GM11168 (cell line): ENCODE measurements around the gene VWA2.
"Not testable (repeated sequence)": the region's sequence is repeated elsewhere in the genome, so short reads cannot be mapped to it uniquely, and the experiment has no call there.

Source experiments
- in situ Hi-C: fragments of 300-500 bp; cut with MboI; formaldehyde crosslinking; loops from one replicate; pipeline ENCODE4 v1.12.0; 2022; ENCODE audit warnings: low sequenced_read_pairs; ENCODE audit not compliant: unreplicated experiment

VWA2 gene

GRCh38 chr10:114311496-114312209, 72.6 kb downstream of the VWA2 start:
- in situ Hi-C loops, result no loop called here

GRCh38 chr10:114313139-114313538, 74.1 kb downstream of the VWA2 start:
- in situ Hi-C loops, result no loop called here

- in situ Hi-C loops, result no loop called here
Observed at GRCh38 chr10:114313866-114314265, 74.8 kb downstream of the VWA2 start.

GRCh38 chr10:114315566-114316420, 76.7 kb downstream of the VWA2 start:
- in situ Hi-C loops, result no loop called here

GRCh38 chr10:114316744-114317143, 77.7 kb downstream of the VWA2 start:
- in situ Hi-C loops, result no loop called here

GRCh38 chr10:114319406-114320248, 80.6 kb downstream of the VWA2 start:
- in situ Hi-C loops, result no loop called here

GRCh38 chr10:114320249-114321116, 81.4 kb downstream of the VWA2 start:
- in situ Hi-C loops, result no loop called here

- in situ Hi-C loops, result no loop called here
Observed at GRCh38 chr10:114322344-114322743, 83.3 kb downstream of the VWA2 start.

GRCh38 chr10:114323023-114323422, 84.0 kb downstream of the VWA2 start:
- in situ Hi-C loops, result no loop called here

- in situ Hi-C loops, result no loop called here
Observed at GRCh38 chr10:114326795-114327194, 87.7 kb downstream of the VWA2 start.

GRCh38 chr10:114327537-114328440, 88.7 kb downstream of the VWA2 start:
- in situ Hi-C loops, result no loop called here

GRCh38 chr10:114328441-114328812, 89.4 kb downstream of the VWA2 start:
- in situ Hi-C loops, result no loop called here

- in situ Hi-C loops, result no loop called here
Observed at GRCh38 chr10:114328874-114329273, 89.8 kb downstream of the VWA2 start.

- in situ Hi-C loops, result no loop called here
Observed at GRCh38 chr10:114329634-114330365, 90.7 kb downstream of the VWA2 start.

- in situ Hi-C loops, result no loop called here
Observed at GRCh38 chr10:114332301-114333192, 93.5 kb downstream of the VWA2 start.

- in situ Hi-C loops, result not testable (repeated sequence)
Observed at GRCh38 chr10:114333441-114333840, 94.4 kb downstream of the VWA2 start.

GRCh38 chr10:114334301-114334700, 95.2 kb downstream of the VWA2 start:
- in situ Hi-C loops, result no loop called here
